HG02943 (cell line): Measurements from ENCODE around the gene GGTLC1.

Experiments
- ATAC-seq: cut with Tn5 transposase; IDR thresholded peaks from one replicate; pipeline ENCODE4 v1.9.1; 2021; ENCODE audit warnings: mild to moderate bottlenecking, low read depth, moderate library complexity; ENCODE audit not compliant: unreplicated experiment

GGTLC1 gene

DNA sequence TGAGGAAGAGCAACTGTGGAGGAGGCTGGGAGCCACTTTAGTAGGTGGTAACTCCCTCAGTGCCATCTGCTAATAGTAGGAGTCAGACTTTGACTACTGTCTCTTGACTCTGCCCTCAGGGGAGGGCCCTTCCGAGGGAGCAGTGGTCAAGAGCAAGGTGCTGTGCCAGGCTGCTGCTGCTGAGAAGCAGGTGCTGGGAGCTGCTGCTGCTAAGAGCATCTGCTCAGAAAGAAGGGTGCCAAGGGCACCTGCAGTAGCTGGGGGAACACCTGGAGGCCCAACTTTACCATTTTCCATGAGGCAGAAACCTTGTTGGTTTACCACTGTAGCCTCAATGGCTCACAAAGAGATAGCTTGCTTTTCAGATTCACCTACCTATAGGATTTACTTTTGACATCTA is 18.5 kb downstream of the GGTLC1 start:
- no peak for ATAC-seq

DNA sequence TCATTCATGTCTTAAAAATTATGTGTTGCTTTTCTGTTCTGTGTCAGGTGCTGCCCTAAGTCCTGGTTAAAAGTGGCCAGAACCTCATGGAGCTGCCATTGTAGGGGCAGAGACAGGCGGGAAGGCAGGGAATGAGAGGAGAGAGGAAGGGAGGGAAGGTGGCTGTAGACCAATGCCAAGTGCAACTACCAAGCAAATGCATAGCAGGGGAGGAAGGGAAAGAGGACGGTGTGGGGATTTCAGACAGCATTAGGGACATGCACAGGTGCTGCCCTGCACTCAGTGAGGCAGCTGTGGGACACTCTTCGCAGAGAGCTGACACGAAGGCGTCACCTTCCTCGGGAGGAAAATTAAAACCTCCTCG is 21.0 kb downstream of the GGTLC1 start:
- no peak for ATAC-seq

DNA sequence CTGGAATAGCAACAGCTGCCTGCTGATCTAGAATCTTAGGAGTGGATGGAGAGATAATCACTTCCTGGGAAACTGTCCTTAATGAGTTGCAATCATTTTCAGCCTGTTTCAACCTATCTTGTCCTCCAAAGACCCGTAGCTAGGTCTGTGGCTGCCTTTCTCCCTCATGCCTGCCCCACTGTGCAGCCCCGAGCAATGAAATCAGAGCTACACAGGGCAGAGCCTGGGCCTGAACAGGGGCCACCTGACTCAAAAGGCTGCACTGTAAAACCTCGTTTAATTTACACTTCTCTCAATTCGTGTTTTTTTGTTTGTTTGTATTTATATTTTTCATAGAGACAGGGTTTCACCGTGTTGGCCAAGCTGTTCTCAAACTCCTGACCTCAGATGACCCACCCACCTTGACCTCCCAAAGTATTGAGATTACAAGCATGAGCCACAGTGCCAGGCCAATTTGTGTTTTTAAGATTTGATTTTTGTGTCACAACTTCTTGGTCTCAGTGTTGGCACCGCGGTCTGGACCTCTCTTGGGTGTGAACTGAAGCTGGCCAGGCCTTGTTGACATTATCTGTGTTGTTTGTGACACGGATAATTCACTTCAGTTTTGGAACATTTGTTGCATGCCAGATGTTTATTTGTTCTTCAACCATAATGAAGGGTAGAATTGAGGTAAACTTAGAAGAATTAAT is 21.5 kb downstream of the GGTLC1 start:
- no peak for ATAC-seq

DNA sequence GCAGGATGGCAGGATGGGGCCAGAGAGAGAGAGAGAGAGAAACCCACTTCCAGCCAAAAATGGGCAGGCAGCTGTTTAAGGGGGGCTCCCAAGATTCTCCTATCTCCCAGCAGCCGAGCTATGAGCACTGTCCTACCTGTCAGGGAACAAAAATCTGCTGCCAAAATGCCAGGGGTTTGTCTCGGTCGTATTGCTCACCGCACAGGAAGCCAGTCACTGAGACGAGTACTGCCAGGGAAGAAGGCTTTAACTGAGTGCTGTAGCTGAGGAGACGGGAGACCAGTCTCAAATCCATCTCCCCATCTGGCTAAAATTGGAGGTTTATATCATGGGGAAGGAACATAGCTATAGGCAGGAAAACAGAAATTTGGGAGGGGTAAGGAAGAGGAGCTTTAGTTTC is 22.3 kb downstream of the GGTLC1 start:
- ATAC-seq = no peak

DNA sequence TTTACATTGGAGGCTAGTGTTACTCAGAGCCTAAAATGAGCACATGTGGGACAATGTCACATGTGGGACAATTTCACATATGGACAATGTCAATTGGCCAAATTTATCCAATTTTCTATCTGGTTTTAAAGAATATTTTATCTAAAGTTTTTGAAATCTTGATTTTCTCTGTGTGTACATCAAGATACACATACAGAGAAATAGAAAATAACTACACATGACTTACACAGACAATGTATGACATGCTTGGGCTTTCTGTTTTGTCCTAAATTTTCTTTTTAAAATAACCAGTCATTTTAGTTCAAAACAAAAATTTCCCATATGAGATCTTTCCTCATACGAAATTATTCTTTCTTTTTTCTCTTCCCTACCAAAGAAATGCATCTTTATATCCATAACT is 24.6 kb downstream of the GGTLC1 start:
- ATAC-seq = no peak

DNA sequence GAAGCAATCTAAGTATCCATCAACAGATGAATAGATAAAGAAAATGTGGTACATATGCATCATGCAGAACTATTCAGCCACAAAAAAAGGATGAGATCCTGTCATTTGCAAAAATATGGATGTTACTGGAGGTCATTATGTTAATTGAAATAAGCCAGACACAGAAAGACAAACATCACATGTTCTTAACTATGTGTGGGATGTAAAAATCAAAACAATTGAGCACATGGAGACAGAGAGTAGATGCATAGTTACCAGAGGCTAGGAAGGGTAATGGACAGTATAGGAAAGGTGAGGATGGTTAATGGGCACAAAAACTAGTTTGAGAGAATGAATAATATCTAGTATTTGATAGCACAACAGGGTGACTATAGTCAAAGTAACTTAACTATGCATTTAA is 26.3 kb downstream of the GGTLC1 start:
- no peak for ATAC-seq

DNA sequence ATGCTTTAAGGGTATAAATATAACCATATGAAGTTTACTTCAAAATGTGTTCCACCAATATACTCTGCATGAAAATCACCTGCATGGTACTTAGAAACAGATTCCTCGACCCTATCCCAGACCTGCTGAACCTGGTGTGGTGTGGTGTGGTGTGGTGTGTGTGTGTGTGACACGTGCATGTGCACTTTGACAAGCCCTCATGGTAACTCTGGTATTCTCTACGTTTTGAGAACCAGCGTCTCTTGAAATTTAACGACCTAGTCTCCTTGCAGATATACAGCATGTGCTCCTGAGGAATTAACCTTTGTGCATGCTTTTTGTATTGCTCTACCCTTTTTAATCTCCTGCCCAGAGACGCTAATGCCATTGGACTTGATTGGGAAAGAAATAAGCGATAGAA is 29.5 kb downstream of the GGTLC1 start:
- ATAC-seq = no peak

DNA sequence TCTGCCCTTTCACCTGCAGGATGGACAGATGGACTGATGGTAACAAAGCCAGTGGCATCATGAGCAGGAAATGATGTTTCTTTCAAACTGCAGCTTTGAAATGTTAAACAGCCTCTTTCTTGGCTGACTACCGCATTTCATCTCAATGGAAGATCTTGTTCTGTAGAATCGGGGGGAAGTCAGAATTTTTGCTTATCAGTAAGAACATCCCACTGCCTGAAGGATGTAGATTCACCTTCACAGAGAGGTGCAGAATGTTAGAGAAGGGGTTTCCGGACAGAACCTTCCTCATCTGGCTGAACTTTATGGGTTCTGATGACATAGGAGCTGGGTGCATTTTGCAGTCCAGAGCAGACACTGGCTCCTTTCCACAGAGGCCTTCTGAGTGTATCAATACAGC is 32.7 kb downstream of the GGTLC1 start:
- ATAC-seq = no peak

DNA sequence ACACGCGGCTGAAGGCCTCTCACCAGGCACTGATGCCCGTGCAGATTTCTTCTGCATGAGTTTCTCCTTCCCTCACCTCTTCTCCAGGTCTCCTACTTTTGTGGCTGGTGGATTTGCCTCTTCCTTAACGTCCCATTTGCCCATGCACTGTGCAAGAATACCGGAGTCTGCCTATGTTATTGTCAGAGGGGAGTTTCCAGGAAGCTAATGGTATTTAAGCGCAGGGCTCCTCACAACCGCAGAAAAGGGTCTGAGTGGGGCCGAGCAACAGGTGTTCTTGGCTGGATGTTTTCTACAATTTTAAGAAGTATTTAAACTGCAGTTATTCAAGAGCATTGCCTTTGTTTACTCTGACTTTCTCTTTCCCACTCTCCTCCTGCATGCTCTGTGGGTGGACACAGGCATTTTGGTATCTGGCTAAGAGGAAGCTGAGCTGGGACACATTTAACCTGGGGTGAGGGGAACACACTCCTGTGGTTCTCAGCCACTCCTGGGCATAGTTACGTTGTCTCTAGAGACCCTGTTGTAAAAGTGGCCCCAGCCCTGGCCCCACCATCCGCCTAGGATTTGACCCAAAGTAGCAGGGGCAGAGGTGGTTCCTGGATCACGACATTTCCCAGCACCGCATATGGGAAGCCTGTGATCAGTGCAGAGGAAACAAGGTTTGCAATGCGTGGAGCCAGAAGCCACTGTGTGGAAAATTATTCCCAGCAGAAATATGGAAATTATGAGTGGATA is 34.4 kb downstream of the GGTLC1 start:
- ATAC-seq = no peak

DNA sequence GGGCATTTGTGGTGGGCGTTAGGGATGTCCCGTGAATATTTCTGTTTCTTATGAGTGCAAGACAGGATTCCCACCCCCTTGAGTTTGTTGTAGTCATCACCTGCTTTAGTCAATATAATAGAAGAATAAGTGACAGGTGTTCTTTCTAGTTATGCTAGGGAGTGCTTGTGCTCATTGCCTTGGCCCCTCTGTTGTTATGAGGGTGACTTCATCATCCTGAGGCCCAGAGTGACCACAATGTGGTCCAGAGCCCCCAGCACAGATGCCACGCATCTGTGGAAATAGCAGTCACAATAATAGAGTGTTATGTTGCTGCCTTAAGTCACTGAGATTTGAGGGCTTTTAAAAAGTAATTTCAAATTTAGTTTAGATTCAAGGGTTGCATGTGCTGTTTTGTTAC is 42.4 kb downstream of the GGTLC1 start:
- no peak for ATAC-seq

DNA sequence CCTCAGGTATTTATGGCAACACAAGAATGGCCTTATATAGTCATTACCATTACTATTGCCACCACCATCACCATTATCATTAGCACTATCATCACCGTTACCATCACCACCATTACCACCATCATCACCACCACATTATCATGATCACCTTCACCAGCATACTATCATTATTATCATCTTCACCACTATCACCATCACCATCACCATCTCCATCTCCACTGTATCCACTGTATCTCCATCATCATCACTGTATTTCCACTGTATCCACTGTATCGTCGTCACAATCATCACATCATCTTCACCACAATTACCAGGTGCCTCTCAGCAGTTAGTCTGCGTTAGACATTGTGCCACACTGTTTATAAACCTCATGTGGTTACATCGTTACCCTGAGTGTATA is 45.3 kb downstream of the GGTLC1 start:
- no peak for ATAC-seq

DNA sequence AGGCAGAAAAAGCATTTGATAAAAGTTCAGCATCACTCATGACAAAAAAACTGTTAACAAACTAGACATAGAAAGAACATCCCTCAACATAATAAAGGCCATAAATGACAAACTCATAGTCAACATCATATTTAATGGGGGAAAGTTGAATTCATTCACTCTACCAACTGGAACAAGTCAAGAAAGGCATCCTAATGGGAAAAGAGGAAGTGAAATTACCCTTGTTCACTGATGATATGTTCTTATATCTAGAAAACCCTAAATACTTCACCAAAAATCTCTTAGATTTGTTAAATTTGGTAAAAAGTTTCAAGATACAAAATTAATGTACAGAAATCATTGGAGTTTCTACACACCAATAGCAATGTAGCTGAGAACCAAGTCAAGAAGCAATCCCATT is 48.9 kb downstream of the GGTLC1 start:
- no peak for ATAC-seq

DNA sequence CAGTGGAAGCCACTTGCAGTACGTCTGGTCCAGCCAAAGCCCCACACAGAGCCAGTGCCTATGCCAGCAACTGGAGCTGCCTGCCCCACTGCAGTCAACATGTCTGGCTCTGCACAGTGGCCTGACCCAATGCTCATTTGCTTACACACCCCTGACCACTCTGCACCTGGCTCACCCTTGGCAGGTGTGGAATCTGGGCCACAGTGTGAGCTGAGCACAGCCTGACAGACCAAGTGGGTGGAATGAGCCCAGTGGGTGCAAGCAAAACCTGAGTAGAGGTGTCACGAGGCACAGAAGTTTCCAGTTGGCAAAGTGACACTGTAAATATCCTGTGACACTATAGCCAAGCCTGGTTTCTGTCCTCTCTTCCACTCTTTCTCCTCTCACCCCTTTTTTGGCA is 49.5 kb downstream of the GGTLC1 start:
- no peak for ATAC-seq

DNA sequence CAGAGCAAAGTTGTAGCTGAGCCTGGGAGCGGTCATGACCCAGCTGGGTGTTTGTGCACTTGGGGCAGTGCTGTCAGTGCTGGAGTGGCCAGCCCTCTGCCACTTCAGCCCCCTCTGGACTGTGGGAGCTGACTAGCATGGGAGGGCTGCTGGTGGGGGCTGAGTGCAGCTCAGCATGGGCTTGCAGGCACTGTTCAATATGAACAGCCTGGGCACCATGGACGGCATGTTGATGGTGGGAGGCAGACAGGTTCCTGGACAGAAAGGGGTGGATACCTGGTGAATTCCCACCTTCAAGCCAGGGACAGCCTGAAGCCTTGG is 50.5 kb downstream of the GGTLC1 start:
- ATAC-seq = no peak

DNA sequence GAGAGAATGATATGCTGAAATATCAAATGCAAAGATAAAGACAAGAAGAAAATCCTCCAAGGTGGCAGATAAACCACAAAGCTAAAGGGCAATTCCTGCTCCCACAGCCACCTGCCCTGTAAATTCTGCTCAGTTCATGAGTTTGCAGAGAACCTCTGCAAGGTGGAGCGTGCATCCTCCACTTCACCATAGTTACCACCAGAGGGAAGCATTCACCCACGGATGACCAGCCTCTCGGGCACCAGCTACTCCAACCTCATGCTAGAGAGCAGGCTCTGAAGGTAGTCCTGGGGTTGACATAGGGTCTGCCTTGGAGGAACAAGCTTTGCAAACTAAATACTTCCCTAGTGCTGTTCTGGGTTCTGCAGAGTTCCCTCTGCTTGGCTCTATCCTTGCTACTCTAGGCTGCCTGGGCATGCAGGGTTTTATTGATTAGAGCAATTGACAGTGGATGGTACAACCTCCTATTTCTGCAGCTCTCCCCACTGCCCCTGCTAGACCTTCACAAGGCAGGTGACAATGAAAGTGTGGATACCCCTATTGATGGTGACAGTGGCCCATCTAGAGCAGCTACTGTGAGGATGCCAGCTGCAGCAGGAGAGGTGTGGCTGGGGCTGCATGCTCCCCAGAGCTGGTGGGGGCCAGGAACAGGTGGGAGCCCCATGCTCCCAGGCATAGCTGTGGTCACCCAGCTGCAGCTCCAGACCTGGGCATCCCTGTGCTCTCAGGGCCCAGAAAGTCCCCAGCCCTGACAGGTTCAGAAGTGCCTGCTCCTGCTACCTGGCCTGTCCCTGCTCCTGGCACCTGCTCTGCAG is 51.1 kb downstream of the GGTLC1 start:
- no peak for ATAC-seq
